ENCODE results near the gene C1orf159.

Gene C1orf159

GRCh38 chr1:1091344-1092148, 24.3 kb downstream of the C1orf159 start:
- no peak for DNase-seq

GRCh38 chr1:1090424-1091343, 25.2 kb downstream of the C1orf159 start:
- DNase-seq, result no peak

- DNase-seq, result no peak
Measured at GRCh38 chr1:1089731-1090423, 26.0 kb downstream of the C1orf159 start.

GRCh38 chr1:1088801-1089680, 26.8 kb downstream of the C1orf159 start:
- DNase-seq, result no peak

- DNase-seq, result no peak
Measured at GRCh38 chr1:1088029-1088800, 27.7 kb downstream of the C1orf159 start.

- no peak for DNase-seq
Measured at GRCh38 chr1:1087351-1088028, 28.4 kb downstream of the C1orf159 start.

- DNase-seq, result no peak
Measured at GRCh38 chr1:1086911-1087341, 29.0 kb downstream of the C1orf159 start.

- DNase-seq, result no peak
Measured at GRCh38 chr1:1085911-1086841, 29.7 kb downstream of the C1orf159 start.

GRCh38 chr1:1085171-1085841, 30.6 kb downstream of the C1orf159 start:
- DNase-seq, result no peak

GRCh38 chr1:1084372-1085170, 31.3 kb downstream of the C1orf159 start:
- DNase-seq, result no peak

GRCh38 chr1:1083416-1084371, 32.2 kb downstream of the C1orf159 start:
- no peak for DNase-seq

- DNase-seq, result no peak
Measured at GRCh38 chr1:1082776-1083415, 33.0 kb downstream of the C1orf159 start.

- no peak for DNase-seq
Measured at GRCh38 chr1:1082239-1082775, 33.6 kb downstream of the C1orf159 start.

- DNase-seq, result no peak
Measured at GRCh38 chr1:1081311-1082238, 34.3 kb downstream of the C1orf159 start.

- no peak for DNase-seq
Measured at GRCh38 chr1:1080951-1081310, 35.0 kb downstream of the C1orf159 start.
